Measurements from ENCODE around the gene C1QTNF6. TPM values are rescaled to one million over a fixed set of nuclear protein-coding genes. Genes with fewer than 3 reads are reported as not detected.
A peak's percentile ranks its signal among the peaks of the same experiment; 100 is the strongest.

The C1QTNF6 gene
- total RNA-seq, 1 donor from 2014 or later = 7.1 TPM

DNA sequence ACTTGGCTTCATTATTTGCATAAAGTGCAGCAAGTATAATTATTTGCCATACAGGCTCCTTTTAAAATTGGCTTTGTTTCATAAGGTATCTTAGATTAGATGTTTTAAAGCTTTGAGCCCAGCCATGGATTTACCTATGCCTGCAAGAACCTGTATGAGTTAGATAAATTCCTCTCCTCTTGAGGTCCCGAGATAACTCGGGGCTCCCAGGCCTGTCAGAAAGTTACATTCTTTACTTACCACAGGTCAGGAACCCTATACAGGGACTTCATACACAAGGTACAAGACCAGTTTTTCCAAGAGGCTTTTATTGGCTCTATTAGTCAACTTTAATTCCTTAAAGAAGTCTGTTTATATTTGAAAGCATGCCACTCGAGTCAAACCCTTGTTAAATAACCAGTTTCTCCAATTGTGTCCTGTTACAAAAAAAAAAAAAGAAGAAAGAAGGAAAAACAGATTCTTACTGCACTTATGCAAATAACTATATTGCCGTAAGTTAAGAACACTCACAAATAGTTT, 2.3 kb upstream of the C1QTNF6 start:
- no peak for DNase-seq (ENCODE audit: low read depth)

DNA sequence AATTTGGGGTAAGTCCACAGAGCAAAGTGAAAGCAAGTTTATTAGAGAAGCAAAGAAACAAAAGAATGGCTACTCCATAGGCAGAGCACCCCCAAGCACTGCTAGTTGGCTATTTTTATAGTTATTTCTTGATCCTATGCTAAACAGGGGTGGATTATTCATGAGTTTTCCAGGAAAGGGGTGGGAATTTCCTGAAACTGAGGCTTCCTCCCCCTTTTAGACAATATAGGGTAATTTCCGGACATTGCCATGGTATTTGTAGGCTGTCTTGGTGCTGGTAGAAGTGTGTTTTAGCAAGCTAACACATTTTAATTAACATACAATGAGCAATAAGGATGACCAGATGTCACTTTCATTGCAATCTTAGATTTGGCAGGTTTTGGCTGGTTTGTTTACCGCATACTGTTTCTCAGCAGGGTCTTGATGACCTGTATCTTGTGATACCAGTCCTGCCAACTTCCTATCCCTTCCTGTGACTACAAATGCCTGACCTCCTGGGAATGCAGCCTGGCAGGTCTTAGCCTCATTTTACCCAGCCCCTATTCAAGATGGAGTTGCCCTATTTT, 937 bp upstream of the C1QTNF6 start:
- peak; percentile 81 for DNase-seq (ENCODE audit: low read depth)

- DNase-seq (ENCODE audit: low read depth) = peak; percentile 58
Measured at GRCh38 chr22:37187552-37187890, 526 bp downstream of the C1QTNF6 start.

GRCh38 chr22:37186997-37187522, 987 bp downstream of the C1QTNF6 start:
- DNase-seq (ENCODE audit: low read depth) = no peak

DNA sequence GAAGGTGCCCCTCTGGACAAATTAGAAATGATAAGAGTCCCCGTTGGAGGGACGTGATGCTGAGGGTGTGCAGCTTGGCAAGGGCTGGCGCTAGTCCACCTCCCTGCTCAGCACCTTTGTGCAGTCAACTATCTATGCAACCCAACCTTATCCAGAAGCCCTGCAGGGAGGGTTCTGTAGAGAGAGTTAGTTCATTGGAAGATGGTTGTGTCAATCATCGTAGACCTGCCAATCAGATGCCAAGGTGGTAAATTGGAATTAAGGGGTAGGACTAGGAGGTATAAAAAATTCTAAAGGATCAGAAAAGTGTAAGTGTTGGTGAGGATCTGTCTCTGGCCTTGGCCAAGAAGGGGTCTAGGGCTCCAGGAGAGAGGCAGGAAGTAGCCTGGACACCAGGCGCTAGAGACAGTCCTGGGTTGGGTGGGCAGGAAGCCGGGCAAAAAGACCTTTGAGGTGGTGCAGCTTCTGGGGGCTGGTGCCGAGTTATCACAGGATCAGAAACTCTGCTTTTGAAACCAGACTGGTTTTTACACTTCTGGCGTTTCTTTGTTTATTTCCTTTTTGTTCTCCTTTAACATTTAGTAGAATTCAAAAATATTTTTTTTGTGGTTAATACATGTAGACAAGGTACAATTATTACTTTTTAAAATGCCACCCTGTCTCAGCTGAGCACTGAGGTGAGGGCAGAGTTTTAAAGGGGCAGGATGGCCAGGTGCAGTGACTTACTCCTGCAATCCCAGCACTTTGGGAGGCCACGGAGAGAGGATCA, 1.6 kb downstream of the C1QTNF6 start:
- peak; percentile 70 for DNase-seq (ENCODE audit: low read depth)

- DNase-seq (ENCODE audit: low read depth) = no peak
Measured at GRCh38 chr22:37185646-37186227, 2.3 kb downstream of the C1QTNF6 start.

DNA sequence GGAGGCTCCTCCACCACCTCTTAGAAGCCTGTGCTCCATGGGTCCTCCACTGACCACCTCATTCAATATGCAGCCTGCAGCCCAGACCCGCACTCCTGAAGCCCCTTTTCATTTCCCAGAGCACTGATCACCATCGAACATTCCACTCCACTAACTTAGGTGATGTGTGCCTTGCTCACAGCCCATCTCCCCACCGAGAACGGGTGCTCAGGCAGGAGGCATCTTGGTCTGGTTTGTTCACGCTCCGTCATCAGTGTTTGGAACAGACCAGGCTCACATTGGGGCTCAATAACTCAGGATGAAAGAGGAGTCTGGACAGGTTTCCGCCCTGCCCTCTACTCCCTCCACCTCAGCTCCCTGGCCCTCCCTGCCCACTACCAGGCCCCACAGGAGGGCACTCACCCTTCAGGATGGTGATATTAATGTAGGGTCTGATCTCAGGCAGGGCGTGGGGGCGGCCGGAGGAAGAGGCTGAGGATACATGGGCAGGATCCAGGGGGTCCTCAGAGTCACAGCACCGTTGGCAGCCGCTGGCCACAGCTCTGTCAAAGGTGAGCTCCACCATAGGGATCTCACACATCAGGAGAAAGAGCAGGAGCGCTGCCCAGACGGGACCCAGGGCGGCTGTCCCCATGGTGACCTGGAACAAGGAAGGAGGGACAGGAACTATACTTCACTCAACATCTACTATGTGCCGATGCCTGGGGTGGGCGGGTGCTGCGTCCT, 3.1 kb downstream of the C1QTNF6 start:
- no peak for DNase-seq (ENCODE audit: low read depth)

DNA sequence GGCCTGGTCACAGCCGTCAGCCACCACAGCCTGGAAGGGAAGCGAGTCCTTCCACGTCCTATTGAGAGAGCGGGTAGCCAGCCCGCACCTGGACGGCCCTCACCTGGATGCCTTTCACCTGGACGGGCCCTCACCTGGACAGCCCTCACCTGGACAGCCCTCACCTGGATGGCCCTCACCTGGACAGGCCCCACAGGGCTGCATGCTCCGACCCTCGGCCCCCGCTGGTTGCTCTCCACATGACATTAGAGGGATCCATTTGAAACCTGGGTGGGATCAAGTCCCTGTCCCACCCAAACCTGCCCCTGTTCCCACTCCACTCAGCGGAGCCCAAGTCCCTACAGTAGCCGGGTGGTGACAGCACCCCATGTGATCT, 3.7 kb downstream of the C1QTNF6 start:
- DNase-seq (ENCODE audit: low read depth) = no peak

DNA sequence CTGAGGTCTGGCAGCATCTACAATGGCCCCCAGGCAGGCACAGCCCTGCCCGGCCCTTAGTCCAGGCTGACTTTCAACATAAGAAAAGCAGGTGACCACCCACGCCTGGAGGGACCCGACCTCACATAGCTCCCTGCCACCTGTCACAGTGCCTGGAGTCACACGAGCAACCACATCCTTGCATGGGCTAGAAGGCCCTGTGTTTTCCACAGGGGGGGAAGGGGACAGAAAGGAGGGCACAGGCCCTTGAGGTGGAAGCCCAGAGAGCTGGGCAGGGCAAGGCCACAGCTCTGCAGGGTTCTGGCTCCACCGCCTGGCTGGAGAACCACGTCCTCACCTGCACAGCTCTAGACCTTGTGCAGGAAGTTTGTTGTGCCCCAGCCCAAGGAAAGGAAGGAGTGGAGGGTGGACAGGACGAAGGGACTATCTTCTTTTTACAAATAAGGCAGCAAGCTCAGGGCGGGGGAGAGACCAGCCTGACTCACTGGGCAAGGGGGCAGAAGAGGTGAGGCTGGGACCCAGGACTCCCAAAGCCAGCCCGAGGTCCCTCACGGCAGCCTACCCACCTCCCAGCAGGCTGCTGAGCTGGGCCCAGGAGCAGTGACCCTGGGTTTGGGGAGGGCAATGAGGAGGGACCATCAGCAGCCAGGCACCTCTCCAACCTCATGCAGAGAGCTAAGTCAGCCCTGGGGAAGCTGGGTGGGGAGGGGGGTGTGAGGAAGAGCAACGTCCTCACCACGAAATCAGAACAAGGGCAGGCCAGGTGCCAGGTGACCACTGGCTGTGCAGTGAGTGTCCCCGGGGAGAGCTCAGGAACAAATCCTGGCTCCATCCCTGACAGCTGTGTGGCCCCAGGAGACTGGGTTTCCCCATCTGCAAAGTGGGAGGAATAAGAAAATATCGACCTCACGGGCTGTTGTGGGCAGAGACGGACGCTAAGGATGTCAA, 4.3 kb downstream of the C1QTNF6 start:
- no peak for DNase-seq (ENCODE audit: low read depth)

GRCh38 chr22:37182949-37183245, 5.2 kb downstream of the C1QTNF6 start:
- DNase-seq (ENCODE audit: low read depth) = no peak

DNA sequence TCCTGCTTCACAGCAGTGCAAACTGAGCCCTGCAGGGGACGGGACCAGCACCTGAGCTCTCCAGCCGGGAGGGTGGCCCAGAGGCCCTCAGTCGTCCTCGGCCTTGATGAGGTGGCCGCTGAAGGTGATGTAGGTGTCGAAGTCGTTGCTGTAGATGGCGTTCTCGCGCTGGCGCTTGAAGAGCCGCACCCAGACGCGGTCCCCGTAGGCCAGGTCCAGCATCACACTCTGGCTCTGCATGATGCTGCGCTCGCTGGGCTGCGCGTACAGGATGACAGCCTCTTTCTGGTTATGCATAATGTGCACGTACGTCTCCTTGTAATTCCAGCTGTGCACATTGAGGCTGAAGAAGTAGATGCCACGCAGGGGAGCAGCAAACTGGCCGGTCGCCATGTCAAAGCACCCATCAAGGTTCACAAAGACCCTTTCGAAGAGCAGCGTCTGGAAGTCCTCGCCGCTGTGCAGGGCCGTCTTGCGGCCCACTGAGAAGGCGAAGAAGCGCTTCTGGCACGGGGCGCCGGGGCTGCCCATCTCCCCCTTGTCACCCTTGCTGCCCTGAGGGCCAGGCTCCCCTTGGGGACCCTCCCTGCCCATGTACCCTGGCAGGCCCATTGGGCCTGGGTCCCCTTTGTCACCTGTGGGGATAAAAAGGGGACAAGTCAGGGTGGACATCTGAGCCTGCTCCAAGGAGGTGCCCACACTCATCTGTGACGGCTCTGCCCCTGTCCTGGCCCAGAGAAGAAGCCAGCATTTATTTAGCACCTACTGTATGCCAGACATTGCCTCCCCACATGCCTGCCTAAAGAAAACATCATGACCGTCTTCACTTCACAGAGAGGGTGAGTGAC, 5.7 kb downstream of the C1QTNF6 start:
- no peak for DNase-seq (ENCODE audit: low read depth)

DNA sequence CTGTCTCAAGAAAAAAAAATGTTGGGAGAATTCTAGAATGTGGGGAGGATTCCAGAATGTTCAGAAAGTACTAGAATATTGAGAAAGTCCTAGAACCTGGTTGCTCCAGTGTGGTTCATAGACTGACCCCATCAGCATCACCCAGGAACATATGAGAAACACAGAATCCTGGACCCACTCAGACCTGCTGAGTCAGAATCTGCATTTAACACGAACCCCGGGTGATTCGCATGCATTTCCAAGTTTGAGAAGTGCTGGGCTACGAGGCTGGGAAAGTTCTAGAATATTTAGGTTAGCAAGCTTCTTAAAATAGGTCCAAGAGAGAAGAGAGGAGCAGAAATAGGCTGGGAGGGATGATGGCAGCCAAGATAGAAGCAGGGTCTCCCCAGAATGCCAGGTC, 6.4 kb downstream of the C1QTNF6 start:
- DNase-seq (ENCODE audit: low read depth) = no peak

GRCh38 chr22:37180531-37181231, 7.4 kb downstream of the C1QTNF6 start:
- no peak for DNase-seq (ENCODE audit: low read depth)

GRCh38 chr22:37179622-37180420, 8.2 kb downstream of the C1QTNF6 start:
- no peak for DNase-seq (ENCODE audit: low read depth)

DNA sequence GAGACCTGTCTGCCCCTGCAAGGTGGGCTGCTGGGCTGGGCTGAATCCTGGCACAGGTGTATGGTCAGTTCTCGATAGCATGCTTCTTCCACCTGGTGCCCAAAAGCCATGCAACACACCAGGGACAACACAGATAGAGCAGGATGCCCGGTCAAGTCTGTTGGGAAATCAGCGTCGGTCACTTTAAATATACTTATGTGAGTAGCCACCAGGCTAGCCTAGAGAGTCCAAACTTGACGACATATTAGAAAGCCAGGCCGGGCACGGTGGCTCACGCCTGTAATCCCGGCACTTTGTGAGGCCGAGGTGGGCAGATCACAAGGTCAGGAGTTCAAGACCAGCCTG, 8.9 kb downstream of the C1QTNF6 start:
- no peak for DNase-seq (ENCODE audit: low read depth)

- no peak for DNase-seq (ENCODE audit: low read depth)
Measured at GRCh38 chr22:37178350-37179125, 9.5 kb downstream of the C1QTNF6 start.

GRCh38 chr22:37177755-37178154, 10.3 kb downstream of the C1QTNF6 start:
- no peak for DNase-seq (ENCODE audit: low read depth)

GRCh38 chr22:37177221-37177620, 10.8 kb downstream of the C1QTNF6 start:
- DNase-seq (ENCODE audit: low read depth) = no peak

All from renal cortical epithelial cell (primary cell).